IMR-90 (cell line): ENCODE data around the gene PPP1R14B. TPM values are rescaled to one million over a fixed set of nuclear protein-coding genes. Genes with fewer than 3 reads are reported as not detected.

Source experiments
- ATAC-seq: fragments of 200-7000 bp; cut with Tn5 transposase; 2 replicates; pipeline ENCODE4 v1.9.1; 2020; ENCODE audit warnings: low read depth, mild to moderate bottlenecking, moderate library complexity
- BruUV-seq: library from RNA; stranded (reverse); fragments of 400-500 nt; replicated peaks from 2 replicates; lab custom pipeline; 2021; lab: Mats Ljungman, UMichigan
- CTCF ChIA-PET: fragments of 300-600 bp; formaldehyde crosslinking; extraction: SDS; loops from one replicate; lab custom pipeline; 2021; ENCODE audit warnings: antibody characterized with exemption; lab: Yijun Ruan, JAX
- POLR2A ChIA-PET: fragments of 300-600 bp; sonication (Branson Sonifier 250); formaldehyde crosslinking; loops from one replicate; lab custom pipeline; 2022; ENCODE audit warnings: antibody characterized with exemption; ENCODE audit not compliant: unreplicated experiment; lab: Charles Lee
- DNase-seq: peaks from one replicate; pipeline ENCODE4 v3.0.0; 2013
- H2AFZ ChIP-seq: replicated peaks from 2 replicates; pipeline ENCODE3; 2013; ENCODE audit warnings: low read length, mild to moderate bottlenecking; ENCODE audit not compliant: poor library complexity
- H2AK5ac ChIP-seq: 2 replicates; pipeline ENCODE4 v1.6.1; 2013; ENCODE audit warnings: low read depth, low read length, inconsistent platforms
- H2AK9ac ChIP-seq: replicated peaks from 2 replicates; pipeline ENCODE3; 2013; ENCODE audit warnings: mild to moderate bottlenecking, low read depth, low read length, moderate library complexity; ENCODE audit not compliant: poor library complexity
- H2BK120ac ChIP-seq: 2 replicates; pipeline ENCODE4 v1.6.1; 2013; ENCODE audit warnings: low read depth, low read length, inconsistent platforms
- H2BK15ac ChIP-seq: 3 replicates; pipeline ENCODE4 v1.6.1; 2013; ENCODE audit warnings: low read depth, low read length, inconsistent platforms
- H2BK20ac ChIP-seq: 2 replicates; pipeline ENCODE4 v1.6.1; 2013; ENCODE audit warnings: low read depth, mild to moderate bottlenecking, inconsistent platforms, low read length, moderate library complexity
- H2BK5ac ChIP-seq: 2 replicates; pipeline ENCODE4 v1.6.1; 2013; ENCODE audit warnings: mild to moderate bottlenecking, low read depth, low read length, inconsistent platforms; ENCODE audit not compliant: poor library complexity, severe bottlenecking
- H3K14ac ChIP-seq: replicated peaks from 2 replicates; pipeline ENCODE4 v1.6.1; 2013; ENCODE audit warnings: low read depth, low read length, inconsistent platforms
- H3K18ac ChIP-seq: 2 replicates; pipeline ENCODE4 v1.6.1; 2013; ENCODE audit warnings: low read depth, low read length, control low read depth
- H3K23ac ChIP-seq: 2 replicates; pipeline ENCODE4 v1.6.1; 2013; ENCODE audit warnings: low read depth, low read length, inconsistent platforms
- H3K27ac ChIP-seq: 2 replicates; pipeline ENCODE4 v1.5.1; 2013; ENCODE audit warnings: mild to moderate bottlenecking, control low read depth, low read length; ENCODE audit not compliant: insufficient read depth
- H3K27me3 ChIP-seq: 2 replicates; pipeline ENCODE4 v1.6.1; 2013; ENCODE audit warnings: low read length; ENCODE audit not compliant: control insufficient read depth, insufficient read depth
- H3K36me3 ChIP-seq: 2 replicates; pipeline ENCODE4 v1.6.1; 2013; ENCODE audit warnings: low read length, mixed read lengths; ENCODE audit not compliant: control insufficient read depth, insufficient read depth
- H3K4ac ChIP-seq: 2 replicates; pipeline ENCODE4 v1.6.1; 2013; ENCODE audit warnings: low read depth, low read length, inconsistent platforms
- H3K4me1 ChIP-seq: 2 replicates; pipeline ENCODE4 v1.6.1; 2013; ENCODE audit warnings: low read length, mixed read lengths; ENCODE audit not compliant: control insufficient read depth, insufficient read depth
- H3K4me2 ChIP-seq: 2 replicates; pipeline ENCODE4 v1.6.1; 2013; ENCODE audit warnings: low read depth, mild to moderate bottlenecking, control low read depth, low read length, moderate library complexity
- H3K4me3 ChIP-seq: 2 replicates; pipeline ENCODE4 v1.5.1; 2013; ENCODE audit warnings: low read depth, mild to moderate bottlenecking, control low read depth, low read length, moderate library complexity; ENCODE audit not compliant: insufficient read depth
- H3K56ac ChIP-seq: 2 replicates; pipeline ENCODE4 v1.6.1; 2013; ENCODE audit warnings: low read length, inconsistent platforms; ENCODE audit not compliant: insufficient read depth; ENCODE audit errors: extremely low read depth
- H3K79me1 ChIP-seq, 2 experiments: 2 replicates each; pipeline ENCODE4 v1.6.1; 2013; ENCODE audit warnings: low read length in 2 of 2, inconsistent platforms in 1 of 2, low read depth in 1 of 2
- H3K9ac ChIP-seq: 2 replicates; pipeline ENCODE4 v1.6.1; 2013; ENCODE audit warnings: low read depth, low read length, control low read depth
- H3K9me1 ChIP-seq: 2 replicates; pipeline ENCODE4 v1.6.1; 2013; ENCODE audit warnings: low read length, inconsistent platforms; ENCODE audit not compliant: insufficient read depth
- H3K9me3 ChIP-seq: 2 replicates; pipeline ENCODE4 v1.6.1; 2013; ENCODE audit warnings: low read length; ENCODE audit not compliant: control insufficient read depth, insufficient read depth
- H4K20me1 ChIP-seq: 2 replicates; pipeline ENCODE4 v1.6.1; 2013; ENCODE audit warnings: low read length, inconsistent platforms; ENCODE audit not compliant: insufficient read depth
- H4K5ac ChIP-seq: 2 replicates; pipeline ENCODE4 v1.6.1; 2013; ENCODE audit warnings: mild to moderate bottlenecking, low read depth, low read length, control low read depth
- H4K8ac ChIP-seq, 2 experiments: 2 replicates each; pipeline ENCODE4 v1.6.1; 2013; ENCODE audit warnings: low read depth in 2 of 2, low read length in 2 of 2, control low read depth in 1 of 2, inconsistent platforms in 1 of 2
- H4K91ac ChIP-seq: 2 replicates; pipeline ENCODE4 v1.6.1; 2013; ENCODE audit warnings: low read depth, low read length, inconsistent platforms; ENCODE audit not compliant: insufficient read depth
- BHLHE40 ChIP-seq: fragments of 150-350 bp; IDR thresholded peaks from 2 replicates; pipeline ENCODE4 v1.6.1; 2016; ENCODE audit warnings: mild to moderate bottlenecking, low read depth, low read length
- CEBPB ChIP-seq: IDR thresholded peaks from 2 replicates; pipeline ENCODE4 v1.6.1; 2012; ENCODE audit warnings: low read depth, low read length, improper control_type of control experiment
- ELK1 ChIP-seq: fragments of 150-350 bp; IDR thresholded peaks from 2 replicates; pipeline ENCODE4 v1.6.1; 2016; ENCODE audit warnings: low read depth, mild to moderate bottlenecking, low read length, moderate library complexity, borderline replicate concordance
- MXI1 ChIP-seq: IDR thresholded peaks from 2 replicates; pipeline ENCODE4 v1.6.1; 2012; ENCODE audit warnings: low read depth, mild to moderate bottlenecking, low read length, moderate library complexity, borderline replicate concordance
- NFE2L2 ChIP-seq: fragments of 150-350 bp; IDR thresholded peaks from 2 replicates; pipeline ENCODE4 v1.6.1; 2016; ENCODE audit warnings: low read depth, mild to moderate bottlenecking, low read length
- POLR2A ChIP-seq: IDR thresholded peaks from 2 replicates; pipeline ENCODE4 v1.6.1; 2012; ENCODE audit warnings: mild to moderate bottlenecking, low read depth, low read length
- RAD21 ChIP-seq: IDR thresholded peaks from 2 replicates; pipeline ENCODE4 v1.6.1; 2012; ENCODE audit warnings: low read length, improper control_type of control experiment
- RFX5 ChIP-seq: IDR thresholded peaks from 2 replicates; pipeline ENCODE4 v1.8.0; 2012; ENCODE audit warnings: low read depth, mild to moderate bottlenecking, low read length, moderate library complexity
- SMC3 ChIP-seq: fragments of 150-350 bp; IDR thresholded peaks from 2 replicates; pipeline ENCODE4 v1.6.1; 2016; ENCODE audit warnings: low read depth, mild to moderate bottlenecking, antibody characterized with exemption, low read length, moderate library complexity
- USF2 ChIP-seq: fragments of 150-350 bp; IDR thresholded peaks from 2 replicates; pipeline ENCODE4 v1.6.1; 2017; ENCODE audit warnings: mild to moderate bottlenecking, antibody characterized with exemption, low read length, low read depth
- WGBS, 2 experiments: methylation state at CpG; one replicate each; pipeline versions ENCODE4 v1.1.5 to v1.1.7; 2013; ENCODE audit warnings: missing lambda C conversion rate in 2 of 2; ENCODE audit not compliant: insufficient read length in 1 of 2; ENCODE audit errors: extremely low coverage in 2 of 2; 5-methylcytosine and 5-hydroxymethylcytosine counted together
- dilution Hi-C: fragments of 300-500 bp; cut with HindIII; formaldehyde crosslinking; loops from one replicate; pipeline ENCODE4 v1.14.3; 2018; ENCODE audit warnings: low sequenced_read_pairs; ENCODE audit not compliant: unreplicated experiment
- in situ Hi-C: fragments of 300-500 bp; cut with MboI; formaldehyde crosslinking; loops from 3 replicates; pipeline ENCODE4 v1.14.3; 2019; ENCODE audit warnings: low sequenced_read_pairs, inconsistent platforms, mixed read lengths
- intact Hi-C: fragments of 100-400 bp; cut with micrococcal nuclease; formaldehyde crosslinking; loops from 2 replicates; pipeline ENCODE4 v1.10.0; 2022
- polyA plus RNA-seq, 3 experiments: library from polyadenylated mRNA; depleted of rRNA; stranded (reverse); fragments of >200 nt; gene quantifications; 2 replicates each; pipeline ENCODE4 v1.2.3, GENCODE V29; 2012; ENCODE audit warnings: low replicate concordance in 1 of 3
- total RNA-seq: library from RNA; depleted of rRNA; stranded (reverse); fragments of >200 nt; gene quantifications from 2 replicates; pipeline ENCODE4 v1.2.3, GENCODE V29; 2012
- TF ChIP-seq, protein P1 (sequence below): conservative IDR thresholded peaks from 2 replicates; pipeline ENCODE4 v1.5.1; 2012; ENCODE audit warnings: mild to moderate bottlenecking, low read depth, low read length, improper control_type of control experiment

The PPP1R14B gene
- total and polyA plus RNA-seq, 2 of the 4 experiments (the other 2 are of a cell fraction), result 176 to 257 TPM

DNA sequence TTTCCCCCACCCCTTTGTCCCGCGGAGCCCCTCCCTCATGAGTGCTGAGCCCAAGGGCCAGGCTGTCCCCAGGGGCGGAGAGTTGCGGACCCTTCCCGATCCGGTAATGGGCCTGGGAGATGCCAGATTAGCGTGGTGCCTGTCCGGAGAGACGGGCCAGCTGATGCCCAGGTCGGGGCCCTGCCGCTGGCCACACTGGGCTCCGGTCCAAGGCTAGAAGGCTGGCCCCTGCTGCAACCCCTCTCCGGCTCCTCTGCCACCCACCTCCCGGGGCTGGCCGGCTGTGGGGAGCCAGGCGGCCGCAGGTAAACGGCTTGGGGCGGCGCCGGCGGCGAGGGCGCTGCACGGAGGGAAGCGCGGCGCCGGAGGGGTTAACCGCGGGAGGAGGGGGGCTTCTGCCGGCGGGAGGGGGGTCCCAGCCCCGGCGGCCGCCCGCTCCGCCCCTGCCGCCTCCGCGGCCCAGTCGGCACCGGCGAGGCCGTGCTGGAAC lies 44.6 kb upstream of the PPP1R14B start, which contains the start of gene KCNK4:
Gene KCNK4, plus strand, starts transcription at position 41 of the 490 bp plus-strand sequence. CDS start 1,717 bp downstream, outside the sequence.
- Histone ChIP-seq H4K8ac (no peak within 1 kb of the TSS), H4K5ac (no peak within 1 kb of the TSS), H3K27ac (no peak within 1 kb of the TSS), H2BK5ac (no peak within 1 kb of the TSS), H4K20me1 (peaks cover 5% of the 10 kb centered on the region; the same call in 1 of the 2 replicates), H4K91ac (no peak within 1 kb of the TSS), H3K36me3 (no peaks in the 10 kb centered on the region), H3K14ac (no peak within 1 kb of the TSS), H2AK5ac (no peak within 1 kb of the TSS), H3K27me3 (peaks cover 60% of the 10 kb centered on the region), H3K23ac (no peak within 1 kb of the TSS), H3K4me2 (peak within 1 kb of the TSS; percentile 45), H3K4me1 (peaks cover 6% of the 10 kb centered on the region; the same call in 1 of the 2 replicates), H2BK120ac (no peak within 1 kb of the TSS), H3K18ac (no peak within 1 kb of the TSS), H3K9me1 (no peaks in the 10 kb centered on the region; the same call in 1 of the 2 replicates), H3K4me3 (peak within 1 kb of the TSS; percentile 24), H2AK9ac (peak within 1 kb of the TSS; percentile 37), H3K4ac (no peak within 1 kb of the TSS), H3K79me1 (peaks cover 0 to 9% of the 10 kb centered on the region in 2 experiments; a peak in 2 of 4 replicates), H2BK20ac (no peak within 1 kb of the TSS), H3K9ac (no peak within 1 kb of the TSS), H2BK15ac (no peak within 1 kb of the TSS), H3K9me3 (no peaks in the 10 kb centered on the region), H2AFZ (peak within 1 kb of the TSS; percentile 26), H3K56ac (no peak within 1 kb of the TSS)
- TF ChIP-seq NFE2L2 (no peak), RAD21 (no peak), MXI1 (no peak), USF2 (no peak), POLR2A (no peak), RFX5 (no peak), CEBPB (no peak), ELK1 (no peak), BHLHE40 (no peak), SMC3 (no peak)
- TF ChIP-seq, protein P1, sequence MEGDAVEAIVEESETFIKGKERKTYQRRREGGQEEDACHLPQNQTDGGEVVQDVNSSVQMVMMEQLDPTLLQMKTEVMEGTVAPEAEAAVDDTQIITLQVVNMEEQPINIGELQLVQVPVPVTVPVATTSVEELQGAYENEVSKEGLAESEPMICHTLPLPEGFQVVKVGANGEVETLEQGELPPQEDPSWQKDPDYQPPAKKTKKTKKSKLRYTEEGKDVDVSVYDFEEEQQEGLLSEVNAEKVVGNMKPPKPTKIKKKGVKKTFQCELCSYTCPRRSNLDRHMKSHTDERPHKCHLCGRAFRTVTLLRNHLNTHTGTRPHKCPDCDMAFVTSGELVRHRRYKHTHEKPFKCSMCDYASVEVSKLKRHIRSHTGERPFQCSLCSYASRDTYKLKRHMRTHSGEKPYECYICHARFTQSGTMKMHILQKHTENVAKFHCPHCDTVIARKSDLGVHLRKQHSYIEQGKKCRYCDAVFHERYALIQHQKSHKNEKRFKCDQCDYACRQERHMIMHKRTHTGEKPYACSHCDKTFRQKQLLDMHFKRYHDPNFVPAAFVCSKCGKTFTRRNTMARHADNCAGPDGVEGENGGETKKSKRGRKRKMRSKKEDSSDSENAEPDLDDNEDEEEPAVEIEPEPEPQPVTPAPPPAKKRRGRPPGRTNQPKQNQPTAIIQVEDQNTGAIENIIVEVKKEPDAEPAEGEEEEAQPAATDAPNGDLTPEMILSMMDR, result no peak
- ATAC-seq (no peak; the same call in 1 of the 2 replicates), DNase-seq (no peak)
- no TSS peak for BruUV-seq
- intact Hi-C loops, result no loop called here
- ChIA-PET CTCF (no interaction called here), POLR2A (no interaction called here)
- in situ Hi-C loops, result no loop called here
- 0% methylated on average over 6 of the region's 45 CpGs; no CpG with 5 or more reads in 1 of the 2 experiments for WGBS, 2 experiments
- dilution Hi-C loops, result no loop called here
